NCI-H2196 (cell line): Measurements from ENCODE around the gene C7orf25.

Experiments
- DNase-seq: peaks from one replicate; lab custom pipeline; 2025; ENCODE audit not compliant: unreplicated experiment; lab: John Stamatoyannopoulos, UW

Gene C7orf25

GRCh38 chr7:42911454-42912447 is at the start of gene C7orf25:
C7orf25 (minus strand) TSS chr7:42912070; CDS start chr7:42910900, 1,170 bp downstream.
- peak; percentile 96 for DNase-seq

- no peak for DNase-seq
These were observed 49.3 kb upstream of the C7orf25 start for GRCh38 chr7:42961170-42961569.

GRCh38 chr7:42960762-42961161 is 48.9 kb upstream of the C7orf25 start:
- no peak for DNase-seq

- DNase-seq, result no peak
These were observed 47.7 kb upstream of the C7orf25 start for GRCh38 chr7:42959549-42959948.

- DNase-seq, result no peak
These were observed 44.2 kb upstream of the C7orf25 start for GRCh38 chr7:42956062-42956461.

- no peak for DNase-seq
These were observed 42.1 kb upstream of the C7orf25 start for GRCh38 chr7:42953994-42954393.

- DNase-seq, result no peak
These were observed 40.5 kb upstream of the C7orf25 start for GRCh38 chr7:42952328-42952727.

GRCh38 chr7:42950417-42950816 is 38.5 kb upstream of the C7orf25 start:
- no peak for DNase-seq

- no peak for DNase-seq
These were observed 35.7 kb upstream of the C7orf25 start for GRCh38 chr7:42947521-42947920.

GRCh38 chr7:42946627-42946950 is 34.7 kb upstream of the C7orf25 start:
- DNase-seq, result no peak

GRCh38 chr7:42945821-42946626 is 34.2 kb upstream of the C7orf25 start:
- no peak for DNase-seq

- peak; percentile 77 for DNase-seq
These were observed 29.3 kb upstream of the C7orf25 start for GRCh38 chr7:42940985-42941847.

GRCh38 chr7:42939457-42940240 is 27.8 kb upstream of the C7orf25 start:
- no peak for DNase-seq

- no peak for DNase-seq
These were observed 24.0 kb upstream of the C7orf25 start for GRCh38 chr7:42935861-42936260.

- DNase-seq, result no peak
These were observed 22.4 kb upstream of the C7orf25 start for GRCh38 chr7:42934291-42934690.

GRCh38 chr7:42932811-42933591 is 21.1 kb upstream of the C7orf25 start:
- no peak for DNase-seq

- peak; percentile 96 for DNase-seq
These were observed 20.2 kb upstream of the C7orf25 start, which contains the start of the genes MRPL32 and PSMA2 for GRCh38 chr7:42931834-42932651. MRPL32 (plus strand) TSS chr7:42932376; CDS start chr7:42932387, 11 bp downstream. PSMA2 (minus strand) TSS chr7:42932174; CDS start chr7:42932158, 16 bp downstream.

- DNase-seq, result no peak
These were observed 19.6 kb upstream of the C7orf25 start for GRCh38 chr7:42931447-42931833.
